ENCODE data around the gene PDIA3.
"Not testable (repeated sequence)": the region's sequence is repeated elsewhere in the genome, so short reads cannot be mapped to it uniquely, and the experiment has no call there.

Gene PDIA3

DNA sequence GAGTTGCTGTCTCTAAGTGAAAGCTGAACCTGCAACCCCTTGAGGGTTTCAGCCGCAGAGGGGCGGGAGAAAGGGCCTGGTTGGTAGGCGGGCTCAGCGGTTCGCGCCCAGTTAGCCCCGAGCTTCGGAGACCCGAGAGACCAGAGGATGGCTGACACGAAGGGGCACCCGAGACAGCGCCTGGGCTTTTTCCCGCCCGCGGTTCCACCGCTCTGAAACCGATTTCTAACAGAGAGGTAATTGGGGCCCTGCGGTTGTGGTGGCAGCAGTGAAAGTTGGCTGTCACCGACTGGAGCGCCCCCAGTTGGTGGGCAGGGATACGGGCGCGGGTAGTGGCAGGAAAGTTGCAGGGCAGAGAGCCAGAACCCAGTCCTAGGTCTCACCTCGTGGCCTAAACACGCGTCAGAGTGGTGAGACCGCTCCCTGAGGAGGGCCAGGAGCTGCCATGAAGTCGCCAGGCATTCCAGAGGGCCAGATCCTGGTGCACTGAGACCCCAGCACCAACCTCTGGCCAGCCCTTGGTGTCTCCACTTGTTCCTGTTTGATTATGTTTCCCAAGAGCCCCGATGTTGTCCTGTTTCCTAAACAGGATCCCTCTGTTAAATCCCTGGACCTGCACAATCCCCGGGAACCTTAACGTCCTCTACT is 31.2 kb downstream of the PDIA3 start:
- FAIRE-seq, result no peak

DNA sequence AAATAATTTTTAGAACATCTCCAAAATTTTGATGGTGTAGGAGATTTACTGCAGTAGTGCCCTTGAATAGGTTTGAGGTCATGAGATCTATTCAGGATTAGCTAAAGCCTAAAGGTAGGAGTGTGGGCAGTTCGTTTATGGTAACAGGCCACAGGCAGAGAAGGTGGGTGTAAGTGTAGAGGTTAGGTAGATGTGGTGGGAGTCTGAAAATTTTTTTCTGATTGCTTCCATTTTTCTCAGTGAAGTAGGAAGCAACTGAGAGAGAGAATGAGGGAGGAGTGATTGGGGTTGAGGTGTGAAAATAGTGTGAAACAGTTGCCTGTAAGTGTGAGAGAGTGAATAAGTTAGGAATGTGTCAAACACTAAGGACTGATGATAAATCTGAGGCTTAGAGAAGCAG is 32.8 kb downstream of the PDIA3 start:
- no peak for FAIRE-seq

DNA sequence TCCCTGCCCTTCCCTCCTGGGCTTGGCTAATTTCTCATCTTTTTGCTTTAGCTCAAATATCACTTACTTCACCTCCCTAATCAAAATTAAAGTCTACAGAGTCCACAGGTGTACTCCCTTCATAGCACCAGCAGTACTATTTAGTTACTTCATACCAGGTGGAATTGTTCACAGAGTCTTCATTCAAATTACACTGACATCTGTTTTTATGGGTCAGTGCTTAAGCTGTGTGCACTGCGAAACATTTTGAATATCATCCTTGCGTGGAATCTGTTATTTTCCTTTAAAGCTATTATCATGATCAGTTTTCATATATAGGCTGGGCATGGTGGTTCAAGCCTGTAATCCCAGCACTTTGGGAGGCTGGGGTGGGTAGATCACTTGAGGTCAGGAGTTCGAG is 43.2 kb downstream of the PDIA3 start:
- no peak for FAIRE-seq

DNA sequence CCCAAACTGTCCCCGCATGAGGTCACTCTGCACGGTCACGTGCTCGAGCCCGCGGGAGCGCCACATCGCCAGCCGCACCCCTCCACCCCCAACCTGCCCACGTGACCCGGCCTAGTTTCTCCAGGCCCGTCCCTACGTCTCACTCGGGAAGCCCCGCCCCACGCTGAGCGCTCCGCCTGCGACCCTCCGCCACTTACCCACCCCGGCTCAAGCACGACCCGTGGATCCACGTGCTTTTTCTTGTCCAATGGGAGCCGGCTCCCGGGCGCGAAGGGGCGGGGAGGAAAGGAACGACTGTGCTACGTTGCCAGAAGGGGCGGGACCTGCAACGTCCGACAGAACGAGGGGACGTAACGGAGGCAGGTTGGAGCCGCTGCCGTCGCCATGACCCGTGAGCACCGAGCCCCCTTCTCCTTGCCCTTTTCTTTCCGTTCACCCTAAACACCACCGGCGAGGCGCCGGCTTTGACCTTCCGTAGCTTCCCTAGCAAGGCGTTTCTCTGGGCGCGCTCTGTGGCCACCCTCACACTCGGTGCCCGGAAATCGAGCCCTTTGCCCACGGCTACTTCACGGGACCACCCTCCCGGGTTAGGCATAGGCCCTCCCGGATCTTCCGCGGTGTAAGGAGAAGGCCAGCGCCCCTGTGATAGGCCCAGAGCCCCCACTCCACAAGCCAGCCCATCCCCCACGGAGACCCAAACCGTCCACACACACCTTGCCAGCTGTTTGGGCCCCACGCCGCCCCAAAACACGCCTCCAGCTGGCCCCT is 45.9 kb downstream of the PDIA3 start, which contains the start of gene SERF2:
Gene SERF2, plus strand, starts transcription at position 328 of the 768 bp plus-strand sequence. Its CDS starts 57 bp downstream, at position 385.
- peak; percentile 76 for FAIRE-seq

DNA sequence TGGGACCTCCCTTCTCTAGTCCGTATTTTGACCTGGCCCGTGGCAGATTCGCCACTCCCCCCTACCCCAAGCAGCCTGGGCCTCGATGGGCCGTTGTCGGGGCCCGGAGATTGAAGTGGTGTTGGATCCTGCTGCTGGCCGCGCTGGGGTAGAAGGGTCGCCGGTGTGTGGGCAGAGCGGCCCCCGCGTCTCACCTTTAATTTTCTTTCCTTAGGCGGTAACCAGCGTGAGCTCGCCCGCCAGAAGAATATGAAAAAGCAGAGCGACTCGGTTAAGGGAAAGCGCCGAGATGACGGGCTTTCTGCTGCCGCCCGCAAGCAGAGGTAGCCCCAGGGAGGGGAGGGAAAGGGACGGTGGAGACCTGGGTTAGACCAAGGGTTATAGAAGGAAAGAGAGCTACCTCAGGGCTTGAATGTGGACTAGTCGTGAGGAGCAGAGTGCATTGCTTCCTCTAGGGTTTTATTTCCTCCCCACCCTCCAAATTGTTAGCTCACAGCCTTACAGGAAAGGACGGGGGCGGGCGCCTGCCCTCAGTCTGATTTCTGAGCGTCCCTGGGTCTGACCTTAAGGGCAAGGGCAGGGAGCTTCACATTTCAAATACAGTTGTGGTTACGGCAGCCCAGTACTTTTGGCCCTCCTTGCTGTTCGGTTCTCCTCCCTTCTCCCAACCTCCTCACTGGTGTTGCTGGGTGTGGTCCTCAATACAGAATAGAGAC is 46.7 kb downstream of the PDIA3 start:
- FAIRE-seq, result no peak

DNA sequence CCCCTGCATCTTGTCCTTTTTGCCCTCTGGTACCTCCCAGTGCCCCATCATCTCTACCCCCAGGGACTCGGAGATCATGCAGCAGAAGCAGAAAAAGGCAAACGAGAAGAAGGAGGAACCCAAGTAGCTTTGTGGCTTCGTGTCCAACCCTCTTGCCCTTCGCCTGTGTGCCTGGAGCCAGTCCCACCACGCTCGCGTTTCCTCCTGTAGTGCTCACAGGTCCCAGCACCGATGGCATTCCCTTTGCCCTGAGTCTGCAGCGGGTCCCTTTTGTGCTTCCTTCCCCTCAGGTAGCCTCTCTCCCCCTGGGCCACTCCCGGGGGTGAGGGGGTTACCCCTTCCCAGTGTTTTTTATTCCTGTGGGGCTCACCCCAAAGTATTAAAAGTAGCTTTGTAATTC is 47.4 kb downstream of the PDIA3 start:
- FAIRE-seq, result no peak

DNA sequence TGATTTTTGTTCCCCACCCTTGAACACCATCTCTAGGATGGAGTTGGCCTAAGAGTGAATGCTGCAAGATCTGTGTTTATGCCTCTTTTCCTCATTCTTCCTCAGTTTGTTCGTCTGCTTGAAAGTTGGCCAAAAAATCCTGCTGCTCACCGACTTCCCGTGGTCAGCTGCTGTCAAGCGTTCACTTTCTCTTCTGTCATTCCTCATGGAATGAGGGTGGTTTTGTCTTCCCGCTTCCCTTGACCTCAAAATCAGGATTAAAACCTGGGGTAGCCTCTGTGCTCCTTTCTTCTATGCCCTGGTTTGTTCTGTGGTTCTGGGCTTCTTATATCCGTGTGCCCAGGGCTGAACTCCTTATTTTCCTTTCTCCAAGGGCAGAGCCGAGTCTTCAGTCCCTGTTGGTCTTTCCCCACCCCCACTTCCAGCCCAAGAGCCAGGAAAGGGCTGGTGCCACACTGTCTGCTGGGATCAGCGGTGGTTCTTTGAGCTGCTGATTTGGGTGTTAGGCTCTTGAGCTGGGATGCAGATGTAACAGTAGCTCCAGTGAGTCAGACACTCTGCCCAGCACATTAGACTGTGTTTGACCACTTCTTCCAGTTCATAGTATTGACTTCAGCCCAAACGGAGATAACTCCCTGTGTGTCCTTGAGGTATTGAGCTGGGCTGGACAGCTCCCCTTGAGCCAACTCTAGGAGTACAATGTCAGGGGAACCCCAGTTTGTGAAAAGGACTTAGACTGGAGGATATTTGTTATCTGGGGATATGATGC is 48.2 kb downstream of the PDIA3 start:
- FAIRE-seq, result no peak

DNA sequence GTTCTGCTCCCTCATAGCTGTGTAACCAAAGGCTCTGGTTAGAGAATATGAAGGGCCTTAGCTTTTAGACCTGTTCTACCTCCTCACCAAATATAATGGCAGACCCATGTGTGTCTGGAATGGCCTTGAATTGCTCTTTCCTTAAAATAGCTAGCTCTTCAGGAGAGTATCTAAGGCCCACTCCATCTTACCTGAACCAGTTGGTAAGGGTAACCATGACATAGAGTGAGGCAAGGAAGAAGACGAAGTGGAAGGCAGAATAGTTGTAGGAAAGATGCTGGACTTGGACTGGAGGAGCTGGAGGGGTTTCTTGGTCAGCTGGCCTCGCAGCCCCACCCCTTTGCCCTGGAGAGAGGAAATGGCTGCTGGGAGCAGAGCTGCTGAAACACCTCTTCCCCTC is 49.0 kb downstream of the PDIA3 start:
- FAIRE-seq, result no peak

DNA sequence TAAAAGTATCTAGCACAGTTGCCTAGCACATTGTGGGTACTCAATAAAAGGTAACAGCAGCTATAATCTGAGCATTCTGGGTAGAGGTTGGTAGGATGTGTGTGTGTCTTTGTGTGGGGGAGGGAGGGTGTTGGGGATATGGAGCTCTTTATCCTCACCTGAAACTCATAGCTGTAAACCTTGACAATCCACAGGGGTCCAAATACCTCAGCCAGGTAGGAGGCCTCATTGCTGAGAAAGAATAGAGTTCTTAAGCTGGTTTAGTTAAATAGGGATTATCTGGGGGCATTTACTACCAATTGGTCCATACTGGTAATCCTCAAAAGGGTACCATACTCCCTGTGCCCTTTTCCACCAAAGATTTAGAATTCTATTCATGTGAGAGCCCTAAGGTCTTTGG is 49.8 kb downstream of the PDIA3 start:
- FAIRE-seq, result no peak

DNA sequence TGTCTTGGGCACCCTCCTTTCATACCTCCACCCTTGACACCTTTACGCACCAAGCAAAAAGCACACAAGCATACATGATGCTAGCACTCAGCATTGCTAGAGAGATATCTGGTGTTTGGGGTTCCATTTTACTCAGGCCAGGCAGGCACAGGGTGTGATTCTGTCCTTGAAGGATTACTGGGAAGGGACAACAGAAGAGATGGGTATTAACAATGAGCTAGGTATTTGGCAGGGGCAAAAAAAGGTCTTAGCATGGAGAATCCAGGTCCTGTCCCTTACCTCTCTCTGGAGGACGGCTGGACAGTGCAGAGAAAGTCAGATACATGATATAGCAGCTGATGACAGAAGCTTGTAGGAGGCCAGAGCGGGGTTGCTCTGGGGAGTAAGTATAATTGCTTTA is 50.3 kb downstream of the PDIA3 start:
- FAIRE-seq, result no peak

DNA sequence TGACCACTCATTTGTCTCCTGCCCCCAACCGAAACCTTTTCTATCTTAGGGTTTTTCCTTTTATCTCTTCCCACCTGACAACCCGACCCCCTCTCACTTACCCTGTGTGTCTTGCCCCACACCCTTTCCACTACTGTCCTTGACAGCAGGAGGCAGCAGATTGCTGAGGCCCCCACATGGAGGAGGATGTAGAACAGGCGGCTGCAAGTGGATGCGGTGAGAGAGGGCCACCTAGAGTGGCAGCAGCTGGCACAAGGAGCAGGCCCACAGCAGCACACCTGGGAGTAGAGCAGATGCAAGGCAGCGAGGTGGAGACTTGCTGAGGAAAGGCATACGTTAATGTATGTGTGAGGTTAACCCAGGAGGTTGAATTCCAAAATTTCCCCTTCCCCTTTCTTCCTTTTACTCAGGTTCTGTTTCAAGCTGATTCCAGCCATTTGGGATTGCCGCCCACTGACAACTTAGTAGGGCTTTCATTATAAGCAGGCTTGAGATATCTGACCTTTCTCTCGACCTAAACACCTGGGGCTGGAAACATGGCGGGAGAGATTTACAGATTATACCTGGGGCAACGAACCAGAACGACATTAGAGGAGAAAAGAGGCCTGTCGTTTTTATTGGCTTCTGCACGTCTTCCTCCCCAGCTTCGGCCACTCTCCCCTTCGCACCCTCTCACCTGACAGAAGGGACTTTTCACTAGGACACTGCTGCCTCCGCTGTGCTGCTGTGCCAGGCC is 53.1 kb downstream of the PDIA3 start:
- no peak for FAIRE-seq

DNA sequence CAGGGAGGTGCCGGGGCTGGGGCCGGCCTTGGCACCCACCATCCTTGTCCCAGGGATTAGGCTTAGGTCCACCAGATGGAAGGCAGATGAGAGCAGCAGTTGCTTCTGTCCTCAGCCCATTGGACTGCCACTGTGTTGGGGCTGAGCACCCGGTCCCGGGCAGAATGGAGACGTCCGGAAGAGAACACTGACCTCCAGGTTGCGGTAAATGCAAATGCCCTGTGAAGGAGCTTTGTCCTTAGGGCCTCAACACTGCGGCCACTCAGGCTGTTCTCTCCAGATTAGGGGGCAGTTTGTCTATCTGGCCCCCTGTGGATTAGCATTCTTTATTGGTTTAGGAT is 53.7 kb downstream of the PDIA3 start, which contains the start of gene SERINC4:
Gene SERINC4, minus strand, starts transcription at position 276 of the 341 bp plus-strand sequence. Its CDS starts 234 bp downstream, at position 42.
- no peak for FAIRE-seq

DNA sequence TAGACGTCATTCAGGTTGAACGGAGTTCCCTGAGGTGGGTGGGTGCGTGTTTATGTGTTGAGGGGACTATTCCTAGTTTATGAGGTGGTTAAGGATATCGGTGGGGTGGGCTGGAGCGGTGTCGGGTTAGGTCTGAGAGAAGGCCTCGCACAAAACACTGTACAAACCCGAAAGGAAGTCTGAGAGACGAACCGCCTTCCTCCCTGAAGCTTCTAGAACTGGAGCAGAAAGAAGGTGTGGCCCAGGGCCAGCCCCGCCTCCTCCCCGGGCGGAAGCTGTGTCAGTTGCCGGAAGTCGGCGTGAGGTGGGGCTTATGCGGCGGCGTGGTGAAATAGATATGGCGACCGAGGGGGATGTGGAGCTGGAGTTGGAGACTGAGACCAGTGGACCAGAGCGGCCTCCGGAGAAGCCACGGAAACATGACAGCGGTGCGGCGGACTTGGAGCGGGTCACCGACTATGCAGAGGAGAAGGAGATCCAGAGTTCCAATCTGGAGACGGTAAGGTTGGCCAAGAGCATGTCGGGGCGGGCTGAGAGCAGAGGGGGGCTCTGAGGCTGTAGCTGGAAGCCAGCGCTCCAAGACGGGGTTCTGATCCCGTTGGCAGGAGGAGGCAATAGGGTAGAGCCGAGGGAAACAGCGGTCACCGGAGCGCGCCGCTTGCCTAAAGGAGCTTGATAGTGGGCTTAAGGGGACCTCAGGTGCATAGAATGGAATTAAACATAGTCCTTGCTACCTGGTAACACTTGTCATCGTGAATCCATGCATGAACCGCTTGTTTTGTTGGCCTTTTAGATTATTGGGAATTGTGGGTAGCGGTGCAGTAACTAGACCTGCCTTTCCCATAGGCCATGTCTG is 54.3 kb downstream of the PDIA3 start, which contains the start of gene HYPK:
Gene HYPK, plus strand, starts transcription at position 314 of the 856 bp plus-strand sequence. Its CDS starts 24 bp downstream, at position 338.
- peak; percentile 51 for FAIRE-seq

DNA sequence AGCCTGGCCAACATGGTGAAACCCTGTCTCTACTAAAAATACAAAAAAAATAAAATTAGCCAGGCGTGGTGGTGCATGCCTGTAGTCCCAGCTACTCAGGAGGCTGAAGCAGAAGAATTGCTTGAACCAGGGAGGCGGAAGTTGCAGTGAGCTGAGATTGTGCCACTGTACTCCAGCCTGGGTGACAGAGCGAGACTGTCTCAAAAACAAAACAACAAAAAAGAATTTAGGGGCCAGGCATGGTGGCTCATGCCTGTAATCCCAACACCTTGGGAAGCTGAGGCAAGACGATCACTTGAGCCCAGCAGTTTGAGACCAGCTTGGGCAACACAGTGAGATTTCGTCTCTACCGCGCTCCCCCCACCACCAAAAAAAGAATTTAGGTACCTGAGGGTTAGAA is 56.4 kb downstream of the PDIA3 start:
- FAIRE-seq, result not testable (repeated sequence)

DNA sequence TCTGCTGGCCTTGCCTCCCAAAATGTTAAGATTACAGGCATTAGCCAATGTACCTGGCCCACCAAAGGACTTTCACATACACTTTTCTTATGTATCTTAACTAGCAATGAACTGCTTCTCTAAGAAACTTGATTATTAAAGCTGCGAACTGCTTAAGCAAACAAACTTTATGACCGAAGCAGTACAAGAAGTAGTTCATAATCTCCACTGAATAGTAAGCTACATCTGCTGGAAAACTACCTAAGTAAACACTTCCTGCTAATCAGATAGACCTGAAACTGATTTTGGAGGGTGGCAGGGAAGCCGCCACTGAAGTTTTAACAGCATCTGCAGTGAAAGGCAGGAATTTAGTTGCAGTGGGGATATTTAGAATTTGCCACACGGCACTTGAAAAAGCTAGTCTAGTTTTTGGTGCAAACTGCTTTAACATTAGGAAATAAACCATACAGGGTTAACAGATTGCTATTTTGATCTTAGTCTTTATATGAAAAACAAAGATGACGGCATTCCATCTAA is 62.3 kb downstream of the PDIA3 start:
- no peak for FAIRE-seq

DNA sequence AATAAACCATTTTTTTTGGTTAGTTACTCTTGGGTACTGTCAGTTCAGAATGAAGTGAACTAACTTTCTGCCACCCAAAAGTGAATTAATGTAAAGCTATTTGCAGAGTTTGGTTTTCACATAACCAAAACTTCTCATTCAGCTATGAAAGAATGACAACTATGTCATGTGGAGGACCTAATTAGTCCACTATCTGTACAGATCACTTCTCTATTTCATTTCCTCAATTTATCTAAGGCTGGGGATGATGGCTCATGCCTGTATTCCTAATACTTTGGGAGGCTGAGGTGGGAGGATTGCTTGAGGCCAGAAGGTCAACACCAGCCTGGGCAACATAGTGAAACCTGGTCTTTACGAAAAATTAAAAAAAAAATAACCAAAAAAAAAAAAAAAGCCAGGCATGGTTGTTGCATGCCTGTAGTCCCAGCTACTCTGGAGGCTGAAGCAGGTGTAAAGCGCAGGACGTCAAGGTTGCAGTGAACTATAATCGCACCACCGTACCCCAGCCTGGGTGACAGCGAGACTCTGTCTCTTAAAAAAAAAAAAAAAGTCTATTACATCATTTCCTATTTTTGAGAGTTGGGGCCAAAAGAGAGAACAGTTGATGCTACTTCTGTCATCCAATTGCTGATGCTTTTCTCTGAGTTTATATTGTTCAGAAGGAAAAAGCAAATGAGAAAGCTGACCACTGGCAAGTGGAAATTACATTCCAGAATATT is 62.9 kb downstream of the PDIA3 start:
- no peak for FAIRE-seq

DNA sequence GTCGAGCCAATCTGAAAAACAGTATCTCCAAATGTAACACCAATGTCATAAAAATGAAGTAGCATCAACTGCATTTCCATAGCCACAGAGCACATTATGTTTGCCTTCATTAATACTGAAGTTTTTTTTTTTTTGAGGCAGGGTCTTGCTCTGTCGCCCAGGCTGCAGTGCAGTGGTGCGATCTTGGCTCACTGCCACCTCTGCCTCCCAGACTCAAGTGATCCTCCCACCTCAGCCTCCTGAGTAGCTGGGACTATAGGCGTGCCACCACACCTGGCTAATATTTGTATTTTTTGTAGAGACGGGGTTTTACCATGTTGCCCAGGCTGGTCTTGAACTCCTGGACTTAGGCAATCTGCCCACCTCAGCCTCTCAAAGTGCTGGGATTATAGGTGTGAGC is 68.8 kb downstream of the PDIA3 start:
- FAIRE-seq, result not testable (repeated sequence)

DNA sequence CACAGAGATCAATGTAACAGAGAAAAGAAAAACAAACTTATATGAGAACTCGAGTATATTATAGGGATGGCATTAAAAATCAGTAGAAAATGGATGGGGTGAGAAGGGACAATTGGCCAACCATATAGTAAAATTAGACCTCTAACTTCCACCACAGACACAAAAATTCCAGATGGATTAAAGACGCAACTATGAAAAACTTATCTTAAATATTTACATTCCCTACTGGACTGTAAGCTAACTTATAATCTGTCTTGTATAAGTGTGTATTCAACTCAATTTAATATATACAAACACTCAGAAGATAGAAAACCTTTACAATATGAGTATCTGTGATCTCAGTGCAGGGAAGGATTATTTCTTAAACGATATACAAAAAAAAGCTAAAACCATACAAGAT is 75.3 kb downstream of the PDIA3 start:
- no peak for FAIRE-seq

Measured in TTC549 (cell line).